ENCODE data around the gene SYT14.
"Not testable (repeated sequence)": the region's sequence is repeated elsewhere in the genome, so short reads cannot be mapped to it uniquely, and the experiment has no call there.

SYT14 gene

DNA sequence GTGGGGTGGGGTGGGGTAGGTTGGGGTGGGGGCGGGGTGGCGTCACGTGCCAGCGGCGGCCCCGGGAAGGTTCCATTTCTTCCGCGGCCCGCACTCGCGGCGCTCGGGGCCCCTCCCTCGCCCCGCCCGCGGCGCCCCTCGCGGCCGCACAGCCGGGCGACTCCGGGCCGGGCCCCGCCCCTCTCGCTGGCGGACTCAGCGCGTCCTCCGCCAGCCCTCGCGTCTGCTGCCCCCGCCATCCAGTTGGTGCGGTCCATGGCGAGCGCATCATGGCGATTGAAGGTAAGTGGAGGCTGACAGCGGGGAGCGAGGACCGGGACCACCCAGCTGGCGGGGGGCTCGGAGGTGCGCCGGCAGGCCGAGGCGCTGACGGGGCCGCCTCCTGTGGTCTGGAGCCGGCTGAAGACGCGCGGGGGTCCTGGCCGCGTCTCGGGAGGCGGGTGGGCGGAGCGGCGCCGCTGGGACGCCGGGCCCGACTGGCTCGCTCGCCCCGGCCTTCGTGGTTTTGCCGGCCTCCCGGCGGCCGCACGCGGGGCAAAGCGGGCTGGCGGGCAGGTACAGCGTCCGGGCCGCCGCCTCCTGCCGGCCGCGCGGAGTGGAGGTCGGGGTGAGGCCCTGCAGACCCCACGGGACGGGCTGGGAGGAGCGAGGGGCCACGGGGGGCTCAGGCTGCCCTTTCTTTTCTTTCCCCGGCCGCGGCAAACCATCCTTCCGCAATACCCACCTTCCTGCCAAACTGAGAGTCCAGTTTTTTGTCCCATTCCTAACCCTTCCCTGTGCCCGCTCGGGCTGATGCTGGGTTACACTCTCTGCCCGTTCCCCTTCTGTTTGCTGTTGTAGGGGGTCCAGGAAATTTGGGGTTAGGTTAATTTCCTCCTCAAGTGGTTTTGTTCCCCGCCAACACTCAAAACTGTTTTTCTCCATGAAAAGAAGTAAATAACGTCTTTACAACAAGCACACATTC, at the start of gene SYT14:
SYT14 (plus strand) TSS at position 222 of the 964 bp plus-strand sequence; CDS start at position 270, 48 bp downstream.
- no peak for FAIRE-seq

DNA sequence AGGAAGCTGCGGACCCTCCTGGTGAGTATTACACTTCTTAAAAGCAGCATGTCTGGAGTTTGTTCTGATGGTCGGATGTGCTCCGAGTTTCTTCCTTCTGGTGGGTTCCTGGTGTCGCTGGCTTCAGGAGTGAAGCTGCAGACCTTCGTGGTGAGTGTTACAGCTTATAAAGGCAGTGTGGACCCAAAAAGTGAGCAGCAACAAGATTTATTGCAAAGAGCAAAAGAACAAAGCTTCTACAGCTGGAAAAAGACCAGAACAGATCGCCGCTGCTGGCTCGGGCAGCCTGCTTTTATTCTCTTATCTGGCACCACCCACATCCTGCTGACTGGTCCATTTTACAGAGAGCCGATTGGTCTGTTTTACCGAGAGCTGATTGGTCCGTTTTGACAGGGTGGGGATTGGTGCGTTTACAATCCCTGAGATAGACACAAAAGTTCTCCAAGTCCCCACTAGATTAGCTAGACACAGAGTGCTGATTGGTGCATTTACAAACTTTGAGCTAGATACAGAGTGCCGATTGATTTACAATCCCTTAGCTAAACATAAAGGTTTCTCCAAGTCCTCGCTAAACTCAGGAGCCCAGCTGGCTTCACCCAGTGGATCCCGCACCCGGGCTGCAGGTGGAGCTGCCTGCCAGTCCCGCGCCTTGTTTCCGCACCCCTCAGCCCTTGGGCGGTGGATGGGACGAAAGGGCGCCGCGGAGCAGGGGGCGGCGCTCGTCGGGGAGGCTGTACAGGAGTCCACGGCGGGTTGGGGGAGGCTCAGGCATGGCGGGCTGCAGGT, 49.5 kb upstream of the SYT14 start:
- not testable (repeated sequence) for FAIRE-seq

DNA sequence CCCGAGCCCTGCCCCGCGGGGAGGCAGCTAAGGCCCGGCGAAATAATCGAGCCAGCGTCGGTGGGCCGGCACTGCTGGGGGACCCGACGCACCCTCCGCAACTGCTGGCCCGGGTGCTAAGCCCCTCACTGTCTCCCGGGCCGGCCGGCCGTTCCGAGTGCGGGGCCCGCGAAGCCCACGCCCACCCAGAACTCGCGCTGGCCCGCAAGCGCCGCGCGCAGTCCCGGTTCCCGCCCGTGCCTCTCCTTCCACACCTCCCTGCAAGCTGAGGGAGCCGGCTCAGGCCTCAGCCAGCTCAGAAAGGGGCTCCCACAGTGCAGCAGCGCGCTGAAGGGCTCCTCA, 49.0 kb upstream of the SYT14 start:
- no peak for FAIRE-seq

DNA sequence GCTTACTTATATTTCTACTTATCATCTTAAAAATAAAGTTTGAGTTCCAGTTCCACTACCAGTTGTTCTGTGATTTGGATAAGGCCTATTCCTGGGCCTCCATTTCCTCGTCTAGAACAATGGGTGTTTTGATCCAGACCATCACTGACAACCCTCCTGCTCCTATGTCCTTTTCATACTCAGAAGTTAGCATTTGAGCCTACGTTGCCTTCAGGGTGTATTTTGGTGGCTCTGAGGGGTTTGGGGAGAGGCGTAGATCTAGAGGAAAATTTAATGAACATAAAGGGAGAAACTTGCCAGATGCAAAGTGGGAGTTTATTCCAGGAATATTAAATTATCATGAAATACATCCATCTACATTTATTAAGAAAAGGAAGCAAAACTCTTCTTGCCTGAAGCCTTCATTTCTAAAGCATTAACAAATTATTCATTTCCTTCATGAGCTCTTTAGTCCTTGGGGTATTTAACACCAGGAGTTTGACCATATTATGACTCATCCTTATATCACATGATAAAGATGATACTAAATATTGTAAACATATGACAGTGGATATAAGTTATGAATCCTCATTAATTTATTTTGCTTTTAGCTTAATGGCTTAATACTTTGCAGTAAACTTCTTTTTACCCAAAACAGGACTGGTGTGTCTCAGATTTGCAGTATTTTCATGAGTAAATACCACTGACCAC, 47.2 kb upstream of the SYT14 start:
- FAIRE-seq = no peak

DNA sequence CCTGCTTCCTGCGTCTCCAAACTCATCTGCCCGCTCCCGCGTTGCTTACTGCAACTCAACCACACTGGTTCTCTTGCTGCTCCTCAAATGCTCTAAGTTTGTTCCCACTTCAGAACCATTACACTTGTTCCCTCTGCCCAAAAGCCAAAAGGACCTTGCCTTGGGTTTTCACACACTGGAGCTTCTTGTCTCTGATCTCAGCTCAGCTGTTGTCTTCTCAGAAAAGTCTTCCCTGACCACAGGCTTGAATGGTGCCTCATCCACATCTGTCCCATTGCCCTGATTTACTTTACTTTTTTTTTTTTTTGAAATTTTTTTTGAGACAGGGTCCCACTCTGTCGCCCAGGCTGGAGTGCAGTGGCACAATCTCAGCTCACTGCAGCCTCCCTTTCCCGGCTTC, 44.3 kb upstream of the SYT14 start:
- FAIRE-seq = no peak

DNA sequence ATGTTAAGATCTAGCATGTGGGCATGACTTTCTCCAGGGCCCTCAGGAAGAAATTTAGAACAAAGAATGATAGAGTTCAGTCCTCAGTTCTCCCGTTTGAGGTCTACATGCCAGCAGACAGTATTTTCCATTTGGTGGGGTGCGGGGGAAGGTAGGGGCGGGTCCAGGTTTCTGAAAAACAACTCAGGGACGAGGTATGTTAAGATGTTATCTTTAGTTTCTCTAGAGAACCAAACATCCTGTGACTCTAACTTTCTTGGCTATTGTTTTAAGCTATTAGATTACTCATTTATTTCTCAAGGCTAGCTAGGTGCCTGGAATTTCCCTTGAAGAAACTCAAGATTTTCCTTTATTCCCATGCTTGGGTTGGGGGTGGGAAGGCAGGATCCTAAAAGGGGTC, 42.3 kb upstream of the SYT14 start:
- FAIRE-seq = no peak

DNA sequence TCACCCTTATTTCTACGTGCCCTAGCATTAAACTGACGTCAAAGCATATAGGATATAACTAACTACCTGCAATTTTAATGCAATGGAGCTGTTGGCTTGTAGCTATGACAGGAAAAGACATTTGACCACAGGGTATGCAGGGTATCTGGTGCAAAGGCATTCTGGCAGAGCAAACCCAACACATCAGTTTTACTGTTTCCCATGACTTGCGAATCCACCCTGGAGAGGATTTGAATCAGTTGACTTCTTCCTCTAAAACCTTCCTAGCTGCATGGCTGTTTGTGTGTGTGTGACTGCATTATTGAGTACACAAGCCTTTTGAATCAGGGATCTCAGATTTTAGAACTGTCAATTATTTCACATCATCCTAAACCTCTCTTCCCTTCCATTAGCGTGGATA, 41.7 kb upstream of the SYT14 start:
- FAIRE-seq = no peak

DNA sequence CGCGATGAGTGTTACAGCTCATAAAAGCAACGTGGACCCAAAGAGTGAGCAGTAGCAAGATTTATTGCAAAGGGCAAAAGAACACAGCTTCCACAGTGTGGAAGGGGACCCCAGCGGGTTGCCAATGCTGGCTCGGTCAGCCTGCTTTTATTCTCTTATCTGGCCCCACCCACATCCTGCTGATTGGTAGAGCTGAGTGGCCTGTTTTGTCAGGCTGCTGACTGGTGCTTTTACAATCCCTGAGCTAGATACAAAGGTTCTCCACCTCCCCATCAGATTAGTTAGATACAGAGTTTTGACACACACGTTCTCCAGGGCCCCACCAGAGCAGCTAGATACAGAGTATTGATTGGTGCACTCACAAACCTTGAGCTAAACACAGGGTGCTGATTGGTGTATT, 39.7 kb upstream of the SYT14 start:
- FAIRE-seq = not testable (repeated sequence)

DNA sequence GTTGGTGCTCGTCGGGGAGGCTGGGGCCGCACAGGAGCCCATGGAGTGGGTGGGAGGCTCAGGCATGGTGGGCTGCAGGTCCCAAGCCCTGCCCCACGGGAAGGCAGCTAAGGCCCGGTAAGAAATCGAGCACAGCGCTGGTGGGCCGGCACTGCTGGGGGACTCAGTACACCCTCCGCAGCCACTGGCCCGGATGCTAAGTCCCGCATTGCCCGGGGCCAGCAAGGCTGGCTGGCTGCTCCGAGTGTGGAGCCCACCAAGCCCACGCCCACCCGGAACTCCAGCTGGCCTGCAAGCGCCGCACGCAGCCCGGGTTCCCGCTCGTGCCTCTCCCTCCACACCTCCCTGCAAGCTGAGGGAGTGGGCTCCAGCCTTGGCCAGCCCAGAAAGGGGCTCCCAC, 39.2 kb upstream of the SYT14 start:
- not testable (repeated sequence) for FAIRE-seq

DNA sequence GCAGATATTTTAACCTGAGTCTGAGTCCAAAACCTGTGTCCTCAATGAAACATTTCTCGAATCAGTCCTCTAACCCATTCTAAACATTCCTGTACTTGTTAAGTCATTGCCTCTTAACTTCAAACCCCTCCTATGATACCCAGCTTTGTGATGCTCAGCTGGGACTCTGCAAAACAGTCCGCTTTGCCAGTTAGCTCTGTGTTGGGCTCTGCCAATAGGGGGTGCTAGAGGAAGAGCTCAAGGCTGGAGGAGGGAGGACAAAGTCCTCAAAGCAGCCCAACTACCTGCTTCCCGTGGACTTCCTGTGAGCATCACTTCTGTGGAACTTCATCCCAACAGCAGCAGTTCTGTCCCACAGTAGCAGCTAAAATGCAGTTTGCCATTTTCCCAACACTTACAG, 38.1 kb upstream of the SYT14 start:
- FAIRE-seq = no peak

DNA sequence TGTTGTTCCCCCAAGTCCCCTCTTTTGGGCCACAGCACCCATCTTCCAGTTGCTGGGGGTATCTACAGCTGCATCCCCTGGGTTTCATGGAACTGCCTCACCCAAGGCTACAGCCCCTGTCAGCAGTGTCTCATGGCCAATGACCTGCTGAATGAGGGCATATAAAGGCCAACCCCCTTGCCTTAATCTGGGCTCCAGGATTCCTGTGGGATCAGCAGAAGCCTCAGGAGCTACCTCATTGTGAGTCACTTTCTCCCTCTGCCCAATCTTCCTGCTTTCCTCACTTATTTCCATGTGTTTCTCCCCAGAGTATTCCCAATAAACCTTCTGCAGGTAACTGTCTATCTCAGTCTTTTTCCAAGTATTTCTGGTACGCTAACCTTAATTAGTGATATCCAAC, 37.3 kb upstream of the SYT14 start:
- FAIRE-seq = no peak

DNA sequence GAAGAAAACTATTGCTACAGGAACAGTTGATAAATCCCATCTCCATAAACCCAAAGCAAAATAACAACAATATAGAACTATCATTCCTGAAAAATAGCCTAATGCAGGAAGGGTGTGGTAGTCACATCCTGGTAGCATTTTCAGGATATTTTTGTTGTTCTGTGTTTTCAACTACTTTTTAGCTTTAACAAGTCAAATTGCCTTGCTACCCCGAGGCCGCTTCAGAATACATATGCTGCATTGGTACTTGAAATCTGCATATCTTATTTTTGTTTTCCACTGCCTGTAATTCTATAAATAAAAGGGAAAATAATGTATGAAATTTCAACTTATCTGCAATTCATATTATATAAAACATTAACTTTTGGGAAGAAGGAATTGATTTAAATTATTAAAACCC, 36.8 kb upstream of the SYT14 start:
- no peak for FAIRE-seq

DNA sequence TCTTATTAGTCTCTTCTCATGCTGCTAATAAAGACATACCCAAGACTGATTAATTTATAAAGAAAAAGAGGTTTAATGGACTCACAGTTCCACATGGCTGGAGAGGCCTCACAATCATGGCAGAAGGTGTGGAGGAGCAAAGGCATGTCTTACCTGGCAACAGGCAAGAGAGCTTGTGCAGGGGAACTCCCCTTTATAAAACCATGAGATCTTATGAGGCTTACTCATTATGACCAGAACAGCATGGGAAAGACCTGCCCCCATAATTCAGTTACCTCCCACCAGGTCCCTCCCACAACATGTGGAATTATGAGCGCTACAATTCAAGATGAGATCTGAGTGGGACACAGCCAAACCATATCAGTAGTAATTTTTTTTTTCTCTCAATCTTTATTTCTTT, 33.2 kb upstream of the SYT14 start:
- FAIRE-seq = not testable (repeated sequence)

DNA sequence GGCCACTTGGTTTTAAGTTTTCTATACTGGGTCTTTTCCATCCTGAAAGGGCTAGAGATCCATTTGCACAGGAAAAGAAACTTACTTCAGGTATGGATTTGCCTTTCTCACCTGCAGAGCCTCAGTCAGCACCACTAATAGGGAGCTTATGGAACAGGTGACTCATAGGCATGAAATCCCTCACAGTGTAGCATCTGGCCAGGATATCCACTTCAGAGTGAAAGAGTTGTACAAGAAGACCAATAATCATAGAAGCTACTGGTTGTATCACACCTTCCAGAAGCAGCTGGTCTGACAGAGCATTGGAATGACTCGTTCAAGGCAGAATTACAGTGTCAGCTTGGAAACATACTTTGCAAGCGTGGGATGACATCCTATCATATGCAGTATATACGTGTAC, 26.3 kb upstream of the SYT14 start:
- FAIRE-seq = no peak

DNA sequence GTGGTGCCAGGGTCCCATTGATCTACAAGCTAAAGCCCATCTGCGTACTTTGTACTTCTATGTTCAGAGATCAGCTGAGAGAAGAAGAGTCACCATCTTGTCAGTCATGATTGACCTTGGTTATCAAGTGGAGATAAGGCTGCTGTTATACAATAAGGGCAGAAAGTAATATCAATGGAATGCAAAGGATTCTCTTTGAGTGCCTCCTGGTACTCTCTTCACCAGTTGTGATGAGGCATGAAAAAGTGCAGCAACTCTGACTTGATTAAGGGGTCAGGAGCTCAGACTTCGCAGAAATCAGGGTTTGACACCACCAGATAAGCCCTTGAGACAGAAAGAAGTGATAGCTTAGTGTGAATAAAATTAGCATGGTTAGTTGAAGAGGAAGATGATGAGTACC, 25.7 kb upstream of the SYT14 start:
- no peak for FAIRE-seq

DNA sequence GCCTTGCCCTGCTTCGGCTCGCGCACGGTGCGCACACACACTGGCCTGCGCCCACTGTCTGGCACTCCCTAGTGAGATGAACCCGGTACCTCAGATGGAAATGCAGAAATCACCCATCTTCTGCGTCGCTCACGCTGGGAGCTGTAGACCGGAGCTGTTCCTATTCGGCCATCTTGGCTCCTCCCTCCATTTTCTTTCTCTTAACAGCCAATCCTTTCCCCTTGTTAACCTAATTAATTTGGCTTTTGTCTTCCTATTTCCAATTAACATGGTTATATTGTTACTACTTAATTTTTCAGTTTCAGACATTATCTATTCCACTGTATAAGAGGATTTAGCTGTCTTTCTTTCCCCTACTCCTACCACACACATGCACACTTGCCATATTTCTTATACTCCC, 18.4 kb upstream of the SYT14 start:
- not testable (repeated sequence) for FAIRE-seq

DNA sequence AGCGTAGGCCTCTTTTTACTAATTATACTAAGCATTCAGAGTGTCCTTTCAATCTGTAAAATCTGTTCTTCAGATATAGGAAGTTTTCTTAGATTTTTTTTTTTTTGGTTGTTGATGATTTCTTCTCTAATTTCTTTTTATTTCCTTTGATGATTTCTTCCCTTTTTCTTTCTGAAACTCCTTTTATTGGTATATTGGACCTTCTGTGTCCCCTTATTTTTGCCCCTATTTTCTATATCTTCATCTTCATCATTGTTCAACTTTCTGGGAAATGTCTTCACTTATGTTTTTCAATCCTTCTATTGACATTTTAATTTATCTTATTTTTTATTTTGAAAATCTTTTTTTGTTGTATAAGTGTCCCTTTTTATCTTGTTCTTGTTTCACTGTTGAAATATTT, 17.2 kb upstream of the SYT14 start:
- FAIRE-seq = no peak

DNA sequence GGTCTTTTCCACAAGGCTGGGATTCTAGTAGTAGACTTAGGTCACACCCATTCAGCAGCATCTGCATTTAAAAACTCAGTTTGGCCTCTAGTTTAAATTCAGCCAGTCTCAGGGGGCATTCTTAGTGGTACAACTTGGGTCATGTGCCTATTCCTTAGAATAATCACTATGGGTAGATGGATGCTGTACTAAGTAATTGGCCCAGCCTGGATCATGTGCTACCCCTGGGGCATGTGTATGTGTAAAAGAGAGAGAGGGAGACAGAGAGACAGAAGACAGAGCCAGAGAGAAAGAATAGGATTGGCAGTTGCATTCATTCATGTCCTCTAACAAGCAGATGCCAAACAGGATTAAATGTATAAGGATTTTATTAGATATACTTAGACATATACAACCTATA, 13.6 kb upstream of the SYT14 start:
- FAIRE-seq = no peak

DNA sequence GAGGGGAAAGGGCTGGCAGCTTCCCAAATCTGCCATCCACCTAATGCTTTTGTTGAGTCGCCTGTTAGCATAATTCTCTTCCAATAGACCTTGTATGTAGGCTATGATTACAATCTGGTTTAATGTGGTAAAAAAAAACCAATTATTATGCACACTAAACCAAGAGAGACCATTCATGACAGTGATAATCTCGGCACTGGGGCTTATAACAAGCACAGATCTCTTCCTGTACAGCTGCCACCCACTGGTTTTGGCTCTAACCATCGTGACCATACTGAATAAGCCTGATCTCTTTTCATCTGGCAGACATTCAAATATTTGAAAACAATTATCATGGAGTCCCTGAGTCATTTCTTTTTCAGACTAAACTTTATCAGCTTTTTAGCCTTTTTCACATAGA, 12.0 kb upstream of the SYT14 start:
- FAIRE-seq = no peak

DNA sequence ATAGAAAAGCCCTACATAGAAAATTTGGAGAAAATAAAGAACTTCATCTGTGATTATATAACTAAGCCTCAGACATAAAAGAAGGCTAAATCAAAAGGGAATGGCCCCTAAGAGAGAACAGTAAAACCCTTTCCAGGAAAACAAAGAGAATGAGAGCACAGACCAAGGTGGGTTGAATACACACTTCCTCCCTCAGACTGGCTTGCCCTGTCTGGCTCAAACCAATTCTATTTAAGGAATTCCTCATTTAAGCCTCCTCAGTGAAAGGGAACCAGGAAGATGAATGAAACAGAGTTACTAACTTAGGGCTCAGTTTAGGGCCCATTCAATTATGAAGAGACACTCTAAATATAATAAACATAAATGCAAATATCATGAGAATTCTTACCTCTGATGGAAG, 10.6 kb upstream of the SYT14 start:
- FAIRE-seq = no peak

DNA sequence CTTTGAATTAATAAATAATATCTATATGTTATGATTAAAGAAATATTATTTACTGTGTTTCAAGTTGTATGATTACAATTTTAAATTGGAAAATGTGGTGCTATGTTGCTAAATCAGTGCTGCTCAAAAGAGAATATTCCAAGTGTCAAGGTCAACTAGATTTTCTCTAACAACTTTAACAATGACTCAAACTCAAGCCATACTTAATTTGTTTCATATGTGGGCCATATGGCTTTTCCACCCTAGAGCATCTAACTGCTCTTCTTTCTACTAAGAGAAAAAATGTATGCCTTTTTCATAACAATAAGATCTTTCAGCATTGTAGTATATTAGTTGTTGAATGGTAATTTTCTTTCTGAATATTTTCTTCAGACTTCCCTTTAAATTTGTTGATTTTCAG, 8.3 kb upstream of the SYT14 start:
- no peak for FAIRE-seq

DNA sequence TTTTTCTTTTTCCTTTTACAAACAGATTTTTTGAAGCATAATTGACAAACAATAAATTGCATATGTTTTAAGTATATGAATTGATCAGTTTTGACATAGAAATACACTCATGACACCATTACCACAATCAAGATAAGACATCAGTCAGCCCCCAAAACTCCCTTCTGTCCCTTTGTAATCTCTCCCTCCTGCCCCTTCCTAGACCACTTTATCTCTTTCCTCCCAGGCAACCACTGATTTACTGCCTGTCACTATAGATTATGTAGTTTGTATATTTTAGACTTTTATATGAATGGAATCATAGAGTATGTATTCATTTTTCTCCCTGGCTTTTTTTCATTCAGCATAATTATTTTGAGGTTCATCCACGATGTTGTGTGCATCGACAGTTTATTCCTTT, 6.9 kb upstream of the SYT14 start:
- no peak for FAIRE-seq

DNA sequence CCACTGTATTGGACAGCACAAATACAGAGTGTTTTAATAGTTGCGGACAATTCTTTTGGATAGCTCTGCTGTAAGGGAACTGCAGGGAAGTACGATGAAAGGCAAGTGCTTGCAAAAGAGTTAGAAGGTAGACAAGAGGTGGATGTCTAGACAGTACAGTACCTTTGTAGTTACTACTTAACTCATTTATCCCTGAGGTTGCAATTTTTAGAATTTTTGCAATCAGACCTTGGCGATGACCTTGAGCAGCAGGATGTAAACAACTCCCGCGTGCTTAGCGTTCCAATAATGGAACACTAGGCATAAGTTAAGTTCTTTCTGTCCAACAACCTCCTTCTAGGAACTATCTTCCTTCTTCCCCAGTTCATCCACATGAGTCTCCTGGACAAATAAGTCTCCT, 1.9 kb upstream of the SYT14 start:
- no peak for FAIRE-seq

DNA sequence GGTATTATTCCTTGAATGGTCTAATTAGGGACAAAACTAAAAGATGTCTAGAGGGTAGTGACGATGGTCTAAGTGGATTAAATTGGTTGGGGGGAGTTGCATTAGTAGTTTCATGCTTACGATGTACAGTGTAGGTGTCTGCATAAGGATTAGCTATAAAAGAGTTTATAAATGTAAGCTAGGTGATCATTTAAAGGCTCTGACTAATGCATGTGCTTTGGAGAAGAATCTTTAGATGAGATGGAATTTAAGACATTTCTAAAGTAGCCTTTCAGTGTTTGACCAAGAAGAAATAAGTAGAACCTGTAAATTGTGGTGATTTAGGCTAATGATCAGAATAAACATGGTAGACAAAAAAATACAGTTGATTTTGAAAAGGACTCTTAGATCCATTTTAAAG, 7.4 kb downstream of the SYT14 start:
- no peak for FAIRE-seq

Data from endometrium (tissue), 2 donors.